ENCODE measurements around the gene GATAD2A. TPM values are rescaled to one million over a fixed set of nuclear protein-coding genes. Genes with fewer than 3 reads are reported as not detected.

The GATAD2A gene
- total and polyA plus RNA-seq, 2 donors (not counting 1 experiment from before 2014, with no cell fraction given) = 31.7 to 63.5 TPM

DNA sequence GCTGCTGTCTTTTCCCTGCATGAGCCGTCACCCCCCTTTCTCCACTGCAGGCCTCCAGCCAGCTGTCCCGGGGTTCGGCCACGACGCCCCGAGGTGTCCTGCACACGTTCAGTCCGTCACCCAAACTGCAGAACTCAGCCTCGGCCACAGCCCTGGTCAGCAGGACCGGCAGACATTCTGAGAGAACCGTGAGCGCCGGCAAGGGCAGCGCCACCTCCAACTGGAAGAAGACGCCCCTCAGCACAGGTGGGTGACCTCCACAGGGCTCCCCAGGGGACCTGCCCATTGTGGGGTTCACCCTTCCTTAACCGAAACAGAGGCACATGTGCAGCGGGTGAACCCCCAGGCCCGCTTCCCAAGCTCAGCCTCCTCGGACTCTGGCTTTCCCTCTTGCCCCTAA lies 96.8 kb downstream of the GATAD2A start:
- peaks cover 37% of the 10 kb centered on the region for H3K36me3 ChIP-seq (ENCODE audit: control insufficient read depth, insufficient read depth, low read length)

DNA sequence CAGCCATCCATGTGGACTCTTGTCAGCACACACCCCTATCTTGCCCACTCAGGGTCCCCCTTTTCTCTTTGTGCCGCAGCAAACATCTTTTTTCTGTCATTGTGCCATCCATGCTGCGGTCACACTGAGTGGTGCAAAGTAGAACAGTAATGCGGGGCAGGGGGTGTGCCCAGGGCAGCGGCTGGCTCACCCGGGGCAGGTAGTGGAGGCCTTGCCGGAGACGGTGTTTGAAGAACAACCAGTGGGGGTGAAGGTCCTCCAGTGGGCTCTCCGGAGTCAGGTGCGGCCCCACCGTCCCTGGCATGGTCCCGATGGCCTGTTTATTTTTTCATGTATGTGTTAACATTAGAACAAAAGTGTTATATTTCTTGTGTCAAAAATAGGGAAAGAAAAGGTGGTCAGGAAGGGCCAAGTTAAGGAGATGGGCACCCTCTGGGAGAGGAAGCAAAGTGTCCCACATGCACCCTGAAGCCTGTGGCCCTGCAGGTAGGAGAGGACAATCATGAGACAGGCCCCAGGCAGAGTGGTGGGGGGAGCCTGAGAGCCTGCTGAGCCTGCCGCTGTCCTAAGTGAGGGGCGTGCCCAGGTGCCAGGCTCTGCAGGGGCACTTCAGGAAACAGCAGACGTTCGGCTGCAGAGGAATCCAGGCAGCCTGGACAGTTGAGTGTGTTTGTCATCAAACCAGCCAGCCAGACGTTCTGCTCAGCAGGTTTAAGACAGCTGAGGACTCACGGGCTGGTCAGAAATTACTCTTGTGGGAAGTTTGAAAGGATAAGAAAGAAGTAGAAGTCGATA lies 97.5 kb downstream of the GATAD2A start:
- no peaks in the 10 kb centered on the region for H3K9me3 ChIP-seq (ENCODE audit: control insufficient read depth, insufficient read depth, low read depth, low read length)
- H3K9ac ChIP-seq (ENCODE audit: insufficient read depth, low read length) = no peak overlapping the region
- H3K79me2 ChIP-seq (ENCODE audit: control insufficient read depth, insufficient read depth, low read length) = no peaks in the 10 kb centered on the region
- no peak overlapping the region for H3K27ac ChIP-seq (ENCODE audit: insufficient read depth, low read length)
- no peaks in the 10 kb centered on the region for H3K4me1 ChIP-seq (ENCODE audit: control insufficient read depth, extremely low read depth, insufficient read depth, low read length)
- DNase-seq (ENCODE audit: low read depth in 2 of 2) = no peak
- TF ChIP-seq, protein P1, sequence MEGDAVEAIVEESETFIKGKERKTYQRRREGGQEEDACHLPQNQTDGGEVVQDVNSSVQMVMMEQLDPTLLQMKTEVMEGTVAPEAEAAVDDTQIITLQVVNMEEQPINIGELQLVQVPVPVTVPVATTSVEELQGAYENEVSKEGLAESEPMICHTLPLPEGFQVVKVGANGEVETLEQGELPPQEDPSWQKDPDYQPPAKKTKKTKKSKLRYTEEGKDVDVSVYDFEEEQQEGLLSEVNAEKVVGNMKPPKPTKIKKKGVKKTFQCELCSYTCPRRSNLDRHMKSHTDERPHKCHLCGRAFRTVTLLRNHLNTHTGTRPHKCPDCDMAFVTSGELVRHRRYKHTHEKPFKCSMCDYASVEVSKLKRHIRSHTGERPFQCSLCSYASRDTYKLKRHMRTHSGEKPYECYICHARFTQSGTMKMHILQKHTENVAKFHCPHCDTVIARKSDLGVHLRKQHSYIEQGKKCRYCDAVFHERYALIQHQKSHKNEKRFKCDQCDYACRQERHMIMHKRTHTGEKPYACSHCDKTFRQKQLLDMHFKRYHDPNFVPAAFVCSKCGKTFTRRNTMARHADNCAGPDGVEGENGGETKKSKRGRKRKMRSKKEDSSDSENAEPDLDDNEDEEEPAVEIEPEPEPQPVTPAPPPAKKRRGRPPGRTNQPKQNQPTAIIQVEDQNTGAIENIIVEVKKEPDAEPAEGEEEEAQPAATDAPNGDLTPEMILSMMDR (conservative IDR thresholded peaks at IDR 0.05 in 1 of 2, IDR thresholded peaks at IDR 0.05 in 1 of 2; ENCODE audit: low read depth in 1 of 2, low read length in 2 of 2) = no peak
- no peak for TF ChIP-seq EZH2 (IDR thresholded peaks at IDR 0.05; ENCODE audit: low read length, missing control alignments)
- no peak overlapping the region for H3K4me3 ChIP-seq (replicated peaks in 1 of 4; ENCODE audit: control extremely low read depth in 1 of 4, insufficient read depth in 1 of 4, low read depth in 3 of 4, low read length in 4 of 4)
- H3K27me3 ChIP-seq (ENCODE audit: control insufficient read depth, insufficient read depth, low read length) = no peaks in the 10 kb centered on the region
- H2AFZ ChIP-seq (ENCODE audit: low read length) = no peak overlapping the region
- H3K36me3 ChIP-seq (ENCODE audit: control insufficient read depth, insufficient read depth, low read length) = peaks cover 40% of the 10 kb centered on the region
- no peaks in the 10 kb centered on the region for H4K20me1 ChIP-seq (ENCODE audit: control insufficient read depth, extremely low read depth, insufficient read depth, low read length)
- no peak overlapping the region for H3K4me2 ChIP-seq (ENCODE audit: extremely low read depth, insufficient read depth, low read length)

More for the DNA sequence above, 96.8 kb downstream of the GATAD2A start:
- no peak overlapping the region for H2AFZ ChIP-seq (ENCODE audit: low read length)
- no peaks in the 10 kb centered on the region for H3K27me3 ChIP-seq (ENCODE audit: control insufficient read depth, insufficient read depth, low read length)
- H4K20me1 ChIP-seq (ENCODE audit: control insufficient read depth, extremely low read depth, insufficient read depth, low read length) = no peaks in the 10 kb centered on the region
- no peak overlapping the region for H3K9ac ChIP-seq (ENCODE audit: insufficient read depth, low read length)
- H3K79me2 ChIP-seq (ENCODE audit: control insufficient read depth, insufficient read depth, low read length) = no peaks in the 10 kb centered on the region
- H3K4me3 ChIP-seq (replicated peaks in 1 of 4; ENCODE audit: control extremely low read depth in 1 of 4, insufficient read depth in 1 of 4, low read depth in 3 of 4, low read length in 4 of 4) = no peak overlapping the region
- no peaks in the 10 kb centered on the region for H3K9me3 ChIP-seq (ENCODE audit: control insufficient read depth, insufficient read depth, low read depth, low read length)
- no peak for DNase-seq (ENCODE audit: low read depth in 2 of 2)
- TF ChIP-seq EZH2 (IDR thresholded peaks at IDR 0.05; ENCODE audit: low read length, missing control alignments) = no peak
- TF ChIP-seq, protein P1 (conservative IDR thresholded peaks at IDR 0.05 in 1 of 2, IDR thresholded peaks at IDR 0.05 in 1 of 2; ENCODE audit: low read depth in 1 of 2, low read length in 2 of 2) = no peak
- H3K4me2 ChIP-seq (ENCODE audit: extremely low read depth, insufficient read depth, low read length) = no peak overlapping the region
- H3K4me1 ChIP-seq (ENCODE audit: control insufficient read depth, extremely low read depth, insufficient read depth, low read length) = no peaks in the 10 kb centered on the region
- no peak overlapping the region for H3K27ac ChIP-seq (ENCODE audit: insufficient read depth, low read length)

DNA sequence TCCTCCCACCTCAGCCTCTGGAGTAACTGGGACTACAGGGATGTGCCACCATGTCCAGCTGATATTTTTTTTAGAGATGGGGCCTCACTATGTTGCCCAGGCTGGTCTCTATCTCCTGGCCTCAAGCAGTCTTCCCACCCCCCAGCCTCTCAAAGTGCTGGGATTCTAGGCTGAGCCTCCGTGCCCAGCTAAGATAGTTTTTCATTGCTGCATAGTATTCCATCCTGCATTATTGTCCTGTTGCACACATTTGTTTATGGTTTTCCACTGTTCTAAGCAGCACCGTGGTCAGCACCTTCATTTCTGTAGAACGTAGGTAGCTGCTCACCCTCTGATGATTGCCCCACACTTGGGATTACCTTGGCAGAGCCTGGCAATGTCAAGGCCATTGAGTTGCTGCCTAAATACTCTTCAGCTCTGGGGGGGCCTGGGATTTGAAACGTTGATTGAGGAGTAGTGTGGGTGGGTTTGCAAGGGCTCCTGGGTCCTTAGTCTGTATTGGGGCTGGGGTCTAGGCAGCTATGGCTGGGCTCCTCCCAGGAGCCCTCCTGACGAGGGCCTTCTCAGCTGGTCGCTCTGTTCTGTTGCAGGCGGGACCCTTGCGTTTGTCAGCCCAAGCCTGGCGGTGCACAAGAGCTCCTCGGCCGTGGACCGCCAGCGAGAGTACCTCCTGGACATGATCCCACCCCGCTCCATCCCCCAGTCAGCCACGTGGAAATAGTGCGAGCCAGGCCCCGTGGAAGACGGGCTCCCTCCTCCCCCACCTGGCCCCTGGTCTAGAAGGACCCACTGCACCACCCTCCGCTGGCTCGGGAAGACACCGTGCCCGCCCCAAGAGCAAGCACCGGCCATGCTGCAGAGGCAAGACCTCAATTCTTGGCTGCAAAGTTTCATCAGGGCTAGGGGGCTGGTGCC lies 99.5 kb downstream of the GATAD2A start:
- Histone ChIP-seq H3K4me2 (ENCODE audit: extremely low read depth, insufficient read depth, low read length) (no peak overlapping the region), H3K9me3 (ENCODE audit: control insufficient read depth, insufficient read depth, low read depth, low read length) (no peaks in the 10 kb centered on the region), H2AFZ (ENCODE audit: low read length) (no peak overlapping the region), H3K9ac (ENCODE audit: insufficient read depth, low read length) (no peak overlapping the region), H3K27ac (ENCODE audit: insufficient read depth, low read length) (no peak overlapping the region), H3K27me3 (ENCODE audit: control insufficient read depth, insufficient read depth, low read length) (no peaks in the 10 kb centered on the region), H3K79me2 (ENCODE audit: control insufficient read depth, insufficient read depth, low read length) (no peaks in the 10 kb centered on the region), H3K36me3 (ENCODE audit: control insufficient read depth, insufficient read depth, low read length) (peaks cover 26% of the 10 kb centered on the region), H3K4me3 (replicated peaks in 1 of 4; ENCODE audit: control extremely low read depth in 1 of 4, insufficient read depth in 1 of 4, low read depth in 3 of 4, low read length in 4 of 4) (no peak overlapping the region), H3K4me1 (ENCODE audit: control insufficient read depth, extremely low read depth, insufficient read depth, low read length) (no peaks in the 10 kb centered on the region), H4K20me1 (ENCODE audit: control insufficient read depth, extremely low read depth, insufficient read depth, low read length) (no peaks in the 10 kb centered on the region)
- TF ChIP-seq EZH2 (IDR thresholded peaks at IDR 0.05; ENCODE audit: low read length, missing control alignments) = no peak
- TF ChIP-seq, protein P1 (conservative IDR thresholded peaks at IDR 0.05 in 1 of 2, IDR thresholded peaks at IDR 0.05 in 1 of 2; ENCODE audit: low read depth in 1 of 2, low read length in 2 of 2) = no peak
- DNase-seq (ENCODE audit: low read depth in 2 of 2) = no peak

All from fibroblast of lung (primary cell).